WI38 (cell line): ENCODE data around the gene ZC3H12A.

ENCODE experiments used
- H3K4me3 ChIP-seq: 2 replicates; pipeline ENCODE4 v1.5.1; 2011; ENCODE audit warnings: low read depth, mild to moderate bottlenecking, control low read depth, low read length
- TF ChIP-seq, protein P1 (sequence below): IDR thresholded peaks from 2 replicates; pipeline ENCODE4 v1.5.1; 2012; ENCODE audit warnings: low read depth, mild to moderate bottlenecking, control low read depth, low read length

ZC3H12A gene

GRCh38 chr1:37453647-37454046, 20.7 kb upstream of the ZC3H12A start:
- TF ChIP-seq, protein P1, sequence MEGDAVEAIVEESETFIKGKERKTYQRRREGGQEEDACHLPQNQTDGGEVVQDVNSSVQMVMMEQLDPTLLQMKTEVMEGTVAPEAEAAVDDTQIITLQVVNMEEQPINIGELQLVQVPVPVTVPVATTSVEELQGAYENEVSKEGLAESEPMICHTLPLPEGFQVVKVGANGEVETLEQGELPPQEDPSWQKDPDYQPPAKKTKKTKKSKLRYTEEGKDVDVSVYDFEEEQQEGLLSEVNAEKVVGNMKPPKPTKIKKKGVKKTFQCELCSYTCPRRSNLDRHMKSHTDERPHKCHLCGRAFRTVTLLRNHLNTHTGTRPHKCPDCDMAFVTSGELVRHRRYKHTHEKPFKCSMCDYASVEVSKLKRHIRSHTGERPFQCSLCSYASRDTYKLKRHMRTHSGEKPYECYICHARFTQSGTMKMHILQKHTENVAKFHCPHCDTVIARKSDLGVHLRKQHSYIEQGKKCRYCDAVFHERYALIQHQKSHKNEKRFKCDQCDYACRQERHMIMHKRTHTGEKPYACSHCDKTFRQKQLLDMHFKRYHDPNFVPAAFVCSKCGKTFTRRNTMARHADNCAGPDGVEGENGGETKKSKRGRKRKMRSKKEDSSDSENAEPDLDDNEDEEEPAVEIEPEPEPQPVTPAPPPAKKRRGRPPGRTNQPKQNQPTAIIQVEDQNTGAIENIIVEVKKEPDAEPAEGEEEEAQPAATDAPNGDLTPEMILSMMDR = no peak
- no peak overlapping the region for H3K4me3 ChIP-seq

- H3K4me3 ChIP-seq = no peak overlapping the region
- TF ChIP-seq, protein P1 = no peak
Observed at GRCh38 chr1:37455516-37455915, 18.9 kb upstream of the ZC3H12A start.

DNA sequence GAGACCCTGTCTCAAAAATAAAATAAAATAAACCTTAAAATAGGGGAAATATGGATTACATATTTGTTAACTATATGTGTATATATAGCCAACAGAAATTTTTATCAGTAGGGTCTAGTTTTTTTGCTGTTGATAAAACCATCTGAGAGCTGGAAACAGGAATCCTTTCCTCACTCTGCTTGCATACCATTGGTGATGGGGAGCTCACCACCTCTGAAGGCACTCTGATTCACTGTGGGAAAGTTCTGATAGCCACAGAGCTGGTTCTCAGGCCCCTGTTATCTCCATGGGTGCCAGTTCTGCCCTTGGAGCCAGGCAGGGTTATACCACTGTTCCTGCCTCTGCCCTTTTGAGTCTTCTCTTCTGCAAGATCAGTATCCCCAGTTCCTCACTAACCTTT, 17.8 kb upstream of the ZC3H12A start:
- no peak overlapping the region for H3K4me3 ChIP-seq
- TF ChIP-seq, protein P1 = no peak

DNA sequence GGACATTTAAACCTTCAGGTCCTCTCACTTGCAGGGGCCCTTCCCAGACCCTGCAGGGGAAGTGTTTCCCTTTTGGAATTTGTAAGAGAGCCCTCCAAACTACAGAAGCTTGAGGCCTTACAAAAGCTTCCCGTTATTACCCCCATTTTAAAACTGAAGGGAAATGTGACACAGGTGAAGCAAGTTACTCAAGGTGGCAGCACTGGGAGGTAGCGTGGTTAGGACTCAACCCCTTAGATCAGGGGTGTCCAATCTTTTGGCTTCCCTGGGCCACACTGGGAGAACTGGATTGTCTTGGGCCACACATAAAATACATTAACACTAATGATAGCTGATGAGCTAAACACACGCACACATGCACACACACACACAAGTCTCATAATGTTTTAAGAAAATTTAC, 15.8 kb upstream of the ZC3H12A start:
- TF ChIP-seq, protein P1 = no peak
- no peak overlapping the region for H3K4me3 ChIP-seq

DNA sequence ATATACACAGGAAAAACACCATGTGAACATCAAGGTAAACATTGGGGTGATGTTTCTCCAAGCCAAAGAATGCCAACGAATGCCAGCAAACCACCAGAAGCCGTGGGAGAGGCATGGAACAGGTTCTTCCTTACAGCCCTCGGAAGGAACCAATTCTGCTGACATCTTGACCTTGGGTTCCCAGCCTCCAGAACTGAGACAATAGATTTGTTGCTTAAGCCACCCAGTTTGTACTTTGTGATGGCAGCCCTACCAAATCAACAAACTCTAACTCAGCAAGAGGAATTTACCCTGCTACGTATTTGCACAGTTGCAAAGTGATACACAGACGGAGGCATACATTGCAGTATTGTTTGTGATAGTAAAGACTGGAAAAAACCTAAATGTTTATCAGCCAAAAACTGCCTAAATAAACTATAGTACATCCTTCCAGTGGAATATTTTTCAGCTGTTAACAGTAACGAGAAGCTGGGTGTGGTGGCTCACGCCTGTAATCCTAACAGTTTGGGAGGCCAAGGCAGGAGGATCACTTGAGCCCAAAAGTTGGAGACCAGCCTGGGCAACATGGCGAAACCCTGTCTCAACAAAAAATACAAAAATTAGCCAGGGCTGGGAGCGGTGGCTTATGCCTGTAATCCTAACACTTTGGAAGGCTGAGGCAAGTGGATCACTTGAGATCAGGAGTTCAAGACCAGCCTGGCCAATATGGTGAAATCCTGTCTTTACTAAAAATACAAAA, 12.5 kb upstream of the ZC3H12A start:
- TF ChIP-seq, protein P1 = no peak
- no peak overlapping the region for H3K4me3 ChIP-seq

- TF ChIP-seq, protein P1 = no peak
- H3K4me3 ChIP-seq = no peak overlapping the region
Observed at GRCh38 chr1:37464443-37464842, 9.9 kb upstream of the ZC3H12A start.

DNA sequence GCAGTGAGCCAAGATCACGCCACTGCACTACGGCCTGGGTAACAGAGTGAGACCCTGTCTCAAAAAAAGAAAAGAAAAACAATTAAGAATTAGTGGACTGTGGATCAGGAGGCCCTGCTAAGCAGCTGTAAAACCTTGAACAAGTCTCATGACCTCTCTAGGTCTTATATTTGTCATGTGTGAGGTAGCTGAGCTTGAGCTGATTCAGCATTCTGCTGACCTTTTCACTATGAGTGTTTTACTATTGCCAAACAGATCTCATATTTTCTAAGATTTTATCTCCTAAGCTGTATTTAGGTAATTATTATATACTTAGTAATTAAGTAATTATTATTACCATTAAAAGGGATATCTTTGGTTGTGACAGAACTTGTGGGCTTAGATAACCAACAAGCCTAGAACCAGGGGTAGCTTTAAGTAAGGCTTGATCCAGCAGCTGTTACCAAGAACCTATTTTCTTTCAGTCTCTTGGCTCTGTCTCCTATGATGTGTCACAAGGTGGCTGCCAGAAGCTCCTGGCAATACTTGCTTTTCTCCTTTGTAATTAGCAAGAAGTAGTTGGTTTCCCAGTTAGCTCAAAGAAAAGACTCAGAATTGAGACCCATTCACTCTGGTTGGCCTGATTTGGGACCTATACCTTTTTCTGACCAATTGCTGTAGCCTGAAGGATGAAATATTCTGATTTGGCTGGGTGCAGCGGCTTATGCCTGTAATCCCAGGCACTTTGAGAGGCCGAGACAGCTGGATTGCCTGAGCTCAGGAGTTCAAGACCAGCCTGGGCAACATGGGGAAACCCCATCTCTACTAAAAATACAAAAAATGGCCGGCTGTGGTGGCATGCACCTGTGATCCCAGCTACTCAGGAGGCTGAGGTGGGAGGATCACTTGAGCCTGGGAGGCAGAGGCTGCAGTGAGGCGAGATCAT, 8.5 kb upstream of the ZC3H12A start:
- TF ChIP-seq, protein P1 = no peak
- H3K4me3 ChIP-seq = no peak overlapping the region
